Hepatocyte (in vitro differentiated cells): ENCODE measurements around the gene FAXDC2.

Experiments used
- CTCF ChIP-seq: fragments of 200-600 bp; sonication (generic); IDR thresholded peaks from 2 replicates; pipeline ENCODE4 v1.5.1; 2016; ENCODE audit warnings: antibody characterized with exemption, mild to moderate bottlenecking; ENCODE audit not compliant: poor library complexity
- EZH2 ChIP-seq: fragments of 200-600 bp; sonication (generic); IDR thresholded peaks from 2 replicates; pipeline ENCODE4 v1.6.1; 2016; ENCODE audit warnings: antibody characterized with exemption, mild to moderate bottlenecking, borderline replicate concordance

DNA sequence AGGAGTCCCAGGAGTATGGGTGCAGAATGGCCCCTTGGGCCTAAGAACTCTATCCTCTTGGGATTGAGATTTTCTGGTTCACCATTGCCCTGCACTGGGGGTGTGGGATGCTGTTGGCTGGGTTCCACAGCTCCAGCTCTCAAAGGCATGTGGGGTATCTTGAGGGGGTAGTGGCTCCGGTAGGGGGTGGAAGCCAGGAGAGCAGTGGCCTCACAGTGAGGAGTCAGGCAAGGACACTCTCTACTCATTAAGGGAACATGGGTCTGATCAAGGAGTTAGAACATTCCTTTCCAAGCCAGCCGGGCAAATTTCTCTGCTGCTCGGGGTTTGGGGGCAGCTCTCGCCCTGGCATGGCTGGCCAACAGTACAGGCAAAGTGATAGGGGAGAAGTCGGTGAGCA is 62.2 kb downstream of the FAXDC2 start:
- no peak for TF ChIP-seq CTCF
- TF ChIP-seq EZH2, result no peak
